Measurements from ENCODE around the gene PPP1R16B.

PPP1R16B gene

DNA sequence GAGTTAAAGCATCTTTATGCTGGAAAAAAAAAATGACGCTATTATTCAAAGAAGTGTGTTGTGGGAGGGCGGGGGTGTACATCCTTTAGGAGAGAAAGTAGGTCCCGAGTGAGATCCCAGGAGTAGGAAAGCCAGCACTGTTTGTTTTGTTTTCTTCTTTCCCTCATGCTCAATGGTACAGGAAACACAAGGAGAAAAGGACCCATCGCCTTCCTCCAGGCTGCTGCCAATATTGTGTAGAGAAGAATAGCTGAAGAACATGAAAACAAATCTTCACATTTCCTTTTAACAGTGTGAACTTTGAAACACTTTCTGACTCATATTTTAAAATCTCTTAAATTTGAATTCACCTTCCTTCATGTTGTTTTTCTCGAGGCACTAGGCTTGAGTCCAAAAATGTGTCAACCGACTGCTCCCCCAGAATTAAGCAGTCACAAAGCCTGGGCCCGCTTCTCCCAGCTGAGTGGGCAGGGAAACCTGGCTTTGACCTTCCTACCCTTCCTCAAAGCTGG, 22.3 kb downstream of the PPP1R16B start:
- DNase-seq = no peak
- no peak for TF ChIP-seq POLR2A (IDR thresholded peaks at IDR 0.05; ENCODE audit: low read length)
- no peak for TF ChIP-seq GATA1 (IDR thresholded peaks at IDR 0.05; ENCODE audit: low read depth, low read length)

DNA sequence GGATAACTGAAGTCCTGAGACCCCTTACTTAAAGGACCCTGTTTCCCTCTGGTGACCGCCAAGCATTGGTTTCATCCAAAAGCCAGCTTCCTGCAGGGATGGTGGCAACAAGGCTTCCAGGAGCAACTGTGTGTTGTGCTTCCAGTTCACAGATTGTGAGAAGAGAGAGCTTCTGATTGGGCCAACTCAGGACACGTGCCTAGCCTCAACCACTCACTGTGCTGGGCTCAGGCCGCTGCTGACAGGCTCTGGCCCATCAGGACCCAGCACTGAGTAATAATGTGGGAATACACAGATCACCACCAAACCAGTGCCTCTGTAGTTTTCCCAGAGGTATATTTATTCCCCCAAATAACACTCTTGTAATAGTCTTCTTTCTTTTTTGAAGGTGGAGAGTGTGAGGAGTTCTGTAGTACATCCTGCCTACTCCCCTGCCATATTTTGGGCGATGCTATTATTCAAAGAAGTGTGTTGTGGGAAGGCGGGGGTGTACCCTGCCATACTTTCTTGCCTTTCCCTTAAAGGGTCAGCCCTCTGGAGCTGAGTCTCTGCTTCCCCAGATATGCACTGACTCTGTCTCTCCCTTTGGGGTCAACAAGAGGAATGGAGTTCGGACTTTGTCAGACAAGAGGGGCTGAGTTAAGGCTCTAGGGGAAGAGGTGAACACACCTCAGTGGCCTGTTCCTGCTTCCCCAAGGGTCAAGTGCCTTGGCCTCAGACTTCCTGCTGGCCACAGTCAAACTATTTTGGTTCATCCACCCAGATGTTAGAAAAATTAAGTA, 23.2 kb downstream of the PPP1R16B start:
- TF ChIP-seq GATA1 (IDR thresholded peaks at IDR 0.05; ENCODE audit: low read depth, low read length) (no peak), POLR2A (IDR thresholded peaks at IDR 0.05; ENCODE audit: low read length) (no peak)
- no peak for DNase-seq

DNA sequence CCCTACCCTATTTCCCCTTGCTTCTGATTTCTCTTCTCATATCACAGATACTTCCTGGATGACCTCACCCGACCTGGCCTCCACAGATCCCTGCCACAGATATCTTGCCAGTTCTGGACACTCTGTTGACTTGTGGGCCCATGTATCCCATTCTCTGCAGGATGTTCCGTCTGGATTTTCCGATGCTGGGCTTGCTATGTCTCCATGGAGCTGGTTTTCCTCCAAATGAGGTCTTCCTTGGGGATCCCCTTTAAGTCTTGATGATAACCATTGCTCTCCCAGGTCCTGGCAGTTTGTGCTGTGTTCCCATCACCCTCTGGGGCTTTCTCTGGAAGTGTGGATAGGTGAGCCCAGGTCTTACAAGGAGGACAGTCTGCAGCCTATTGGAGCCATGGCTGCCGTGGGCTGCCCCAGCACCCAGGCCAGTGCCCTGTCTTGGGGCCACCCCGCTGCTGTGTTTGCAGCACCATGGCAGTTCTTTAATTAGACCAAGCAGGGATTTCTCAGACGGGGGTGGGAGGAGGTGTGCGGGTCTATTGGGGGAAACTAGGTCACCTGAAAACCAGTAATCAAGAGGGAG, 23.9 kb downstream of the PPP1R16B start:
- no peak for DNase-seq
- TF ChIP-seq GATA1 (IDR thresholded peaks at IDR 0.05; ENCODE audit: low read depth, low read length) = no peak
- TF ChIP-seq POLR2A (IDR thresholded peaks at IDR 0.05; ENCODE audit: low read length) = no peak

DNA sequence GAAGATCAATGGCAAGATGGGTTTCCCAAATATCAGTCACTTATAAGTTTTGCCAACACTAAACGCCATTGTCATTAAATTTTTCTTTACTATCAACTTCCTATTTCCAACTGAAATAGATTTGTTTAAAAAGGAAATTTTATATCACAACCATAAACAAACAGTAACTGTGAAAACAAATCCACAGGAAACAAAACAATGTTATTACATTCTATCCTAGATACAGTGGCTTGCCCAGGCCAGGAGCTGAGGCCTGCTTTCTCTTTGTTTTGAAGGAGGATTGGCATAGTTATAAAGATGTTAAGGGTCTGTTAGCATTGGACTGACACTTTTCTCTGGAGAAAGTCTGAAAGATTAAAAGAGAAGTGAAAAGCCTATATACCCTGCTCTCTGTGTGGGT, 24.9 kb downstream of the PPP1R16B start:
- TF ChIP-seq GATA1 (IDR thresholded peaks at IDR 0.05; ENCODE audit: low read depth, low read length) = no peak
- TF ChIP-seq POLR2A (IDR thresholded peaks at IDR 0.05; ENCODE audit: low read length) = no peak
- DNase-seq = no peak

DNA sequence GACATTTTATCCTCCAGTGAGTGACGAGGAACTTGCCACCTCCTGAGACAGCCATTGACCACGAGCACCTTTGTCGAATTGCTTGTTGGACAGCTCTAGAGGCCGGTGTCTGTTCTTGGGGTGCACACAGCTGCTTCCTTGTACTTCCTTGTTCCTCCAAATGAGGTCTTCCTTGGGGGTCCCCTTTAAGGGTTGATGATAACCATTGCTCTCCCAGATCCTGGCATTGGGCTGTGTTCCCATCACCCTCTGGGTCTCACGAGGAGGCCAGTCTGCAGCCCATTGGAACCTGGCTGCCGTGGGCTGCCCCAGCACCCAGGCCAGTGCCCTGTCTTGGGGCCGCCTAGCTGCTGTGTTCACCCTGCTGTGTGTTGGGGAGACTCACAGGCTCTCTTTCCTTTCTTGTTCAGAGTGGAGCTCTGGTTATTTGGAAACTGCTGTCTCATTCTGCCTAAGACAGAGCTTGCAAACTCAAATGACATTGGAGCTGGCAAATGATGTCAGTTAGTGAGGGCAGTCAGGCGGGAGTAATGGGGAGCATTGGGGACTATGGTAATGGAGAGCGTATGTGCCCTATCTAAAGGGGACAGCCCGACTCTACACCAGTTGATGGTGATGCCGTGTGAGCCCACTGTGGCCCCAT, 25.7 kb downstream of the PPP1R16B start:
- TF ChIP-seq GATA1 (IDR thresholded peaks at IDR 0.05; ENCODE audit: low read depth, low read length) (no peak), POLR2A (IDR thresholded peaks at IDR 0.05; ENCODE audit: low read length) (no peak)
- DNase-seq = no peak

DNA sequence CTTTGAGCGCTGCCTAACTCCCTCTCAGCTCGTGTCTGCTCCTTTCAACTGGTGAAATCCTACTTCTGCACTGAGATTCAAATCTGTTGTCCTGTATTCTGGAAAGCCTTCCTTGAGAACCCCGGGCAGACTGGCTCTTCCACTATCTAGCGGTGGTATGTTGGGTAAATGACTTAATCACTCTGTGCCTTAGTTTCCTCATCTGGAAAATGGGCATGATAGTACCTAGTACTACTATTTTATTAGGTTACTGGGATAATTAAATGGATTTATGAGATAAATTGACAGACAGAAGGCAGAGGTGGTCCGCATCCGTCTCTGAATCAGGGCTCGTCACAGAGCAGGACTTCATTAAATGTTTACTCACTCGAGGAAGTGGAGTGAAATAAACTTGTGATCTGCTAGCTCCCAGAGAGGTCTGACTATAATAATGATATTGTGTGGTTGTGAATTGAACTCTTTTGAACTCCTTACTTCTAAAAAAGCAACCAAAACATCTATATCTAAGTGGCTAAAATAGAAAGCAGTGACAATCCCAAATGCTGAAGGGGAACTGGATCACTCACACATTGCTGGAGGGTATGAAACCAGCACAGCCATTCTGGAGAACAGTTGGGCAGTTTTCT, 26.6 kb downstream of the PPP1R16B start:
- DNase-seq = no peak
- TF ChIP-seq GATA1 (IDR thresholded peaks at IDR 0.05; ENCODE audit: low read depth, low read length) (no peak), POLR2A (IDR thresholded peaks at IDR 0.05; ENCODE audit: low read length) (no peak)

DNA sequence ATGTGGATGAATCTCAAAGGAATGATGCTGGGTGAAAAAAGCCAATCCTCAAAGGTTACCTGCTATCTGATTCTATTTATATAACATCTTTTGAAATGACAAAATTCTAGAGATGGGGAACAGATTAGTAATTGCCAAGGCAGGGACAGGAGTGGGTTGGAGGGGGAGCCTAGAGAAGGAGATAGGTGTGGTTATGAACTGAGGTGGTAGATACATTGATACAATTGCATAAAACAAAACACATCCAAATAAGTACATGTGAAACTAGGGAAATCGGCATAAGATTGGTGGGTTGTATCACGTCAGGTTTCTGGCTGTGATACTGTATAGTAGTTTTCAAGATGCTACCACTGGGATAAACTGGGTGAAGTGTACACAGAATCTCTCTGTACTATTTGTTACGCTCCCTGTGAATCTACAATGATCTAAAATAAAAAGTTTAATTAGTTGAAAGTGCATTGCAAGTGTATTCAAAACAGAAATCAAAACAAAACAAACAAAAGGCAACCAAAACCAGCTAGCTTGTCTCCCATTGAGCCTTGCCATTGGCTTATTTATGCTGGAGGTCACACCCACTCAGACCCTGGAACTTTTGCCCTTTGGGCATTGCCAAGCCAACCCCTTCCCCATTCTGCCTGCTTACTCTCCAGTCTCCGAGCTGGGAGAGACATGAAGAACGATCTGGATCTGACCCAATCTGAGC, 27.8 kb downstream of the PPP1R16B start:
- no peak for TF ChIP-seq GATA1 (IDR thresholded peaks at IDR 0.05; ENCODE audit: low read depth, low read length)
- TF ChIP-seq POLR2A (IDR thresholded peaks at IDR 0.05; ENCODE audit: low read length) = no peak
- no peak for DNase-seq

DNA sequence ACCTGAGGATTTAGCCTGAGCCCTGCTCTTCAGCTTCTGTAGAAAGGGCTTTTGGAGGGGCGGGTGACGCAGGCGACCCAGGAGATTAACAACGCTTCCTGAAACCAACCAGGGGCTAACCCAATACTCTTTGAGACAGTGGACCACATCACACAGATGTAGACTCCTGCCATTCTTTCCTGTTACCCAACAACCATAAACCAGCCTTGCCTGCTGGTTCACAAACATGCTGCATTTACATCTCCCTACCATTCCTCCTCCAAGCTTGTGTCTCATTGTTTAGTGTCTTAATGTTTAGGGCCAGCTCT, 28.3 kb downstream of the PPP1R16B start:
- DNase-seq = no peak
- no peak for TF ChIP-seq POLR2A (IDR thresholded peaks at IDR 0.05; ENCODE audit: low read length)
- no peak for TF ChIP-seq GATA1 (IDR thresholded peaks at IDR 0.05; ENCODE audit: low read depth, low read length)

DNA sequence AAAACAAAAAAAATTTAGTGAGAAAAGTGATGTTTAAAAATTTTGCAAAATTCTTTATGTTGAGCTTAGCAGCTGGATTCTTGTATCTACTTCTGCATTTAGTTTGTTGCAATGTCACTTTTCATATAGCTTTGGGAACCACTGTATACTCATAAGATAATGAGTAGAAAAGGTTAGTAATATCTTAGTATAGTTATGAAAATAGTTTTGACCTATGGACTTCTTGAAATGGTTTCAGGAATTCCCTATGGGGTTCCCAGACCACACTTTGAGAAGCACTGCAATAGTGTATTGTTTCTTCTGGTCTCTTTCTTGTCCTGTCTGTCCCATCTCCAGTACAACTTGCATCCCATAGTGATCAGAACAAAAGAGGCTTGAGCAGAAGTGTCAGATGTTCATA, 29.4 kb downstream of the PPP1R16B start:
- TF ChIP-seq GATA1 (IDR thresholded peaks at IDR 0.05; ENCODE audit: low read depth, low read length) = no peak
- TF ChIP-seq POLR2A (IDR thresholded peaks at IDR 0.05; ENCODE audit: low read length) = no peak
- DNase-seq = no peak

DNA sequence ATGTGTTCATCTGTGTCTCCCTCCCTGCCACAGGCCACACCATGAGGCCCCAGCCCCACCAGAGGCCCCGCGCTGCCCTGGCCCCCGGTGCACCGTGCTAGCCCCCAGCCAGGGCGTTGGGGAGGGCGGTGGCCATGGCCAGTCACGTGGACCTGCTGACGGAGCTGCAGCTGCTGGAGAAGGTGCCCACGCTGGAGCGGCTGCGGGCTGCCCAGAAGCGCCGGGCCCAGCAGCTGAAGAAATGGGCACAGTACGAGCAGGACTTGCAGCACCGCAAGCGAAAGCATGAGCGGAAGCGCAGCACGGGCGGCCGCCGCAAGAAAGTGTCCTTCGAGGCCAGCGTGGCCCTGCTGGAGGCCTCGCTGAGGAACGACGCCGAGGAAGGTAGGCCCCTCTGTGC, 30.3 kb downstream of the PPP1R16B start:
- TF ChIP-seq GATA1 (IDR thresholded peaks at IDR 0.05; ENCODE audit: low read depth, low read length) (no peak), POLR2A (IDR thresholded peaks at IDR 0.05; ENCODE audit: low read length) (no peak)
- no peak for DNase-seq

DNA sequence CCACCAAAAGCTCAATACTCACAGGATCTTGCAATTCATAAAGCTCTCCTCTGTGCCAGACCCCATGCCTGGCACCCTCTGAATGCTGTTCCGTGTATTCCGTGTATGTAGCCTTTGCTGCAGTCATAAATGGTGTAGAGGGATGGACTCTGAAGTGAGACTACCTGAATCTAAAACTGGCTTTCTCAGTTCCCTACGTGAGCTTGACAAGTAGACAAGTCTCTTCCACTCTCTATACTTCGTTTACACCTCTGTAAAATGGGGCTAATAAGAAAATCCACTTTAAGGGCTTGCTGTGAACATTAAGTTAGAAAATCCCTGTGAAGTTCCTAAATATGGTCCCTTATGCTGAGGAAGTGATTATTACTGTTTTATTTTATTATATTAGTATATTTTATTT, 31.5 kb downstream of the PPP1R16B start:
- DNase-seq = no peak
- no peak for TF ChIP-seq POLR2A (IDR thresholded peaks at IDR 0.05; ENCODE audit: low read length)
- TF ChIP-seq GATA1 (IDR thresholded peaks at IDR 0.05; ENCODE audit: low read depth, low read length) = no peak

DNA sequence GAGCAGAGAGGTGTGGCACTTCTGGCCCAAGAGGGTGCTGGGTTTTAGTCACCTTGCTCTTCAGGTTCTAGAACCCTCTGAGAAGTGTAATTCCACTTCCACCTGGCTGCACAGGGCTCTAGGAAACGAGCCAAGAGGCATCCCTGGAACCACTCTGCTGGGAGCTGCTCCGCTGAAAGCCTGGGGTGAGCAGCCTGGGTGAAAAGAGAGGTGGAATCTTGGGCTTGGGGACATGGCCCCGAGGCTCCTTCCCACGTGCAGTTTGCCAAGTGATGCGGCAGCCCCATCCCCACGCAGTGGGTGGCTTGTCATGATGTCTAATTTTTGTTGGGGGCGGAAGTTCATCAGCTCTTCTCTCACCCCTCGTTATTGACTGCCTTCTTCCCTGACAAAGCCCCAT, 32.8 kb downstream of the PPP1R16B start:
- TF ChIP-seq GATA1 (IDR thresholded peaks at IDR 0.05; ENCODE audit: low read depth, low read length) = no peak
- TF ChIP-seq POLR2A (IDR thresholded peaks at IDR 0.05; ENCODE audit: low read length) = no peak
- DNase-seq = no peak

DNA sequence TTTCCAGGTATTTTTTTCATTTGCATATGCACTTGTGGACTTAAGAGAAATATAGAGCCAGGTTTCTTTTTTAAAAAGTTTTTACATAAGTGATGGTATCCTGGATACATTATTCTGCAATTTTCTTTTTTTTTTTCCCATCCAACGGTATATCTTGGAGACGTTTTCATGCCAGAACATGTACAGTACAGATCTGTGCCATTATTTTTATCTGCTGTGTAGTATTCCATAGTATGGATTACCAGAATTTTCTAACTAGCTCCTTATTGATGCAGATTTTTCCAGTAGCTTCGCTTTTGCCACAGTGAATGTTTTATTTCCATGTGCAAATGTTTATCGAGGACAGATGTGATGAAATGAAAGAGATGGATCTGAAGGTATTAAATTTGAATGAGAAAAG, 34.1 kb downstream of the PPP1R16B start:
- TF ChIP-seq POLR2A (IDR thresholded peaks at IDR 0.05; ENCODE audit: low read length) = no peak
- TF ChIP-seq GATA1 (IDR thresholded peaks at IDR 0.05; ENCODE audit: low read depth, low read length) = no peak
- no peak for DNase-seq
